HG03342 (cell line): ENCODE data around the gene CTCF.

ENCODE experiments used
- ATAC-seq: cut with Tn5 transposase; IDR thresholded peaks from one replicate; pipeline ENCODE4 v1.9.1; 2021; ENCODE audit warnings: mild to moderate bottlenecking, moderate library complexity; ENCODE audit not compliant: unreplicated experiment

The CTCF gene

DNA sequence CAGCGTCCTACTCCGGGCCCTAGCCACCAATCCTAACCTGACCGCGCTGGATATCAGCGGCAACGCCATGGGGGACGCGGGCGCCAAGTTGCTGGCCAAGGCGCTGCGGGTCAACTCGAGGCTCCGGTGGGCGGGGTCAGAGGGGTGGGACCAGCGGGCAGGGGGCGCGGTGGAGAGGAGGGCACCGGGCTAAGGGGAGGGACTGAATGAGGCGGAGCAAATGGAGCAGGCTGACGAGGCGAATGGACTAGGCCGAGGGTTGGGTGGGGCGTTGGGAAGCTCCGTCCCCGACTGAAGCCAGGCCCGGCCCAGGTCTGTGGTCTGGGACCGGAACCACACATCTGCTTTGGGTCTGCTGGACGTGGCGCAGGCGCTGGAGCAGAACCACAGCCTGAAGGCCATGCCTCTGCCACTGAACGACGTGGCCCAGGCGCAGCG, 87.2 kb downstream of the CTCF start:
- ATAC-seq = no peak

DNA sequence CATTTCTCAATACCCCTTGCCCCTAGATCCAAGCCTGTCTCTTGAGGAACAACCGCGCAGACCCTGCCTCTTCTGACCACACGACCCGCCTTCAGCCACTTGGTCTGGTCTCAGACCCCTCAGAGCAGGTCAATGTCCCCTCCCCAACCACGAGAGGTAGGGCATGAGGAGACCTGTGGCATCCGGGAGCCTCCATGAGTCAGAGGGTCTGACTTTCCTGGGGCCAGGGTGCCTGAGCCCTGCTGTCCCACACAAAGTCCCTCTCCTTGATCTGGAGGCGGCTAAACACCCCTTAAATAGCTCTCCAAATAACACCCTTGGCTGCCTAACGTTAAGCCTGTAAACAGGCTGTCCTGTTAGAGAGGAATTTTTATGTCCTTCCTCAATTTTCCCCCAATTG, 87.7 kb downstream of the CTCF start:
- no peak for ATAC-seq

DNA sequence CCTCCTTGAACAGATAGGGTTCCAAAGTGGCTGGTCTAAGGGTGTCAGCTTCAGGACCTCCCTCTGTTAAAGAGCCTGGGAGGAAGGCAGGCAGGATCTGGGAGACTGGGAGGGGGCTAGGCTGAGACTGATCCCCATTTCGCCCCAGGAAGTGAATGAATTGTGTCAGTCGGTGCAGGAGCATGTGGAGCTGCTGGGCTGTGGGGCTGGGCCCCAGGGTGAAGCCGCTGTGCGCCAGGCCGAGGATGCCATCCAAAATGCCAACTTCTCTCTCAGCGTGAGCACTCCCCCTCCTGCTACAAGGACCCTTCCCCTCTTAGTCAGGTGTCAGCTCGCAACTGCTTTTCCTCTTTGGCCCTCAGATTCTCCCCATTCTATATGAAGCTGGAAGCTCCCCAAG, 88.7 kb downstream of the CTCF start:
- ATAC-seq = no peak

DNA sequence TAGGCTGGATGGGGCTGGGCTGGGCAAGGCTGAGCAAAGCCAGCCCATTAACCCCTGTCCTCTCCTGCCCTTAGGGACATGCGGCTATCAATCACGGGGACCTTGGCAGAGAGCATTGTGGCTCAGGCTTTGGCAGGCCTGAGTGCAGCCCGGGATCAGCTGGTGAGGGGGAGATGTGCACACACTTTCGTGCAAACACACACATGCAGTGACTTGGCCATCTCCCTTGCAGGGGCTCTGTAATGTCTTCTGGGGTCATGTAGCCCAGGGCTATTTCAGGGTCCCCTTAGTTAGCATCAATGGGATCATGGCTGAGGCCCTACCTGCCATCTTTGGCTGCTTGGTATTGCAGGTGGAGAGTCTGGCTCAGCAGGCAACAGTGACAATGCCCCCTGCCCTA, 89.5 kb downstream of the CTCF start:
- no peak for ATAC-seq

DNA sequence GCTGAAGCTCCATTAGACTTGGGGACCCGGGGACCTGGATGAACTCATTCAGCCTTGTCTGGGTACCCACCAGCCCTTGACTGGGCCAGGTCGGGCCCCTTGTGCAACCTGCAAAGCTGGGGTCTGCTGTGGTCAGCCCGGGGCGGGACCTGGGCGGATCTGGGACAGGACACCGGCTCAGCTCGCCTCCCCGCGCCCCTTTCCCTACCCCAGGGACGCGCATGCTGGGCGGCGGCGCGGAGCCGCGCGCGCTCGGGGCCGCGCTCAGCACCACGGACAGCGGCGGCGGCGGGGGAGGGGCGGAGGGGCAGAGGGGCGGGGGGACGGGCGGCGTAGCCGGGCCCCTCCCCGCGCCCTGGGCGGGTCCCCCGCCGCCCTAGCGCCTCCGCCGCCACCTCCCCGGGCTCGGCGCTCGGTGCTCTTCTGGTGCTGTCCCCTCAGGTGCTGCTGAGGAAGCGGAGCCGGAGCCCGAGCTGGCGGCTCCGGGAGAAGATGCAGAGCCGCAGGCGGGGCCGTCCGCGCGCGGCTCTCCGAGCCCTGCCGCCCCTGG, 90.3 kb downstream of the CTCF start:
- no peak for ATAC-seq

DNA sequence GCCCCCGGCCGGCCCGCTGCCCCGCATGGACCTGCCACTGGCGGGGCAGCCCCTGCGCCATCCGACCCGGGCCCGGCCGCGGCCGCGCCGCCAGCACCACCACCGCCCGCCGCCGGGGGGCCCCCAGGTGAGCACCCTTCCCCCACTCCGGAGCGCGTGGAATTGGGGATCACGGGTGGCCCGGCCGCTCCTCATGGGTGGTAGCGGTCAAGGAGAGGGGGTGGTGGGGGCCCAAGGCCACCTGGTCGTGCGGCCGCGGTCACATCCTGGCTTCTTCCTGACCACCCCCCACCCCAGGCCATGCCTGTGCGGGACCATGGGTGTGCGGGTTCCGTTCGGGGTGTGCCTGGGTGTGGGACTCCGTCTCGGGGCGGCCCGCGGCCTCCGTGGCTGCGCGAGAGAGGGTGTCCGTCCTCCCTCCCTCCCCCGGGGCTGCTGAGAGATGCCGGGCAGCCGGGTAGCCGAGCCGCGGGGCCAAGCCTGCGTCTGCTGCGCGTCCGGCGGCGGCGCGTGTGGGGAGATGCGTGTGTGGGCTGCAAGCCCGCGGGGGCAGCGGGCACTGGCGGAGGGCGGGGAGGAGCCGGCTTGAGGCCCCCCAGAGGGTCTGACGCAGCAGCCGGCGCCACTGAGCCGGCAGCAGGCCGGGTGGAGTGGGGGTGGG, 90.9 kb downstream of the CTCF start:
- ATAC-seq = no peak

DNA sequence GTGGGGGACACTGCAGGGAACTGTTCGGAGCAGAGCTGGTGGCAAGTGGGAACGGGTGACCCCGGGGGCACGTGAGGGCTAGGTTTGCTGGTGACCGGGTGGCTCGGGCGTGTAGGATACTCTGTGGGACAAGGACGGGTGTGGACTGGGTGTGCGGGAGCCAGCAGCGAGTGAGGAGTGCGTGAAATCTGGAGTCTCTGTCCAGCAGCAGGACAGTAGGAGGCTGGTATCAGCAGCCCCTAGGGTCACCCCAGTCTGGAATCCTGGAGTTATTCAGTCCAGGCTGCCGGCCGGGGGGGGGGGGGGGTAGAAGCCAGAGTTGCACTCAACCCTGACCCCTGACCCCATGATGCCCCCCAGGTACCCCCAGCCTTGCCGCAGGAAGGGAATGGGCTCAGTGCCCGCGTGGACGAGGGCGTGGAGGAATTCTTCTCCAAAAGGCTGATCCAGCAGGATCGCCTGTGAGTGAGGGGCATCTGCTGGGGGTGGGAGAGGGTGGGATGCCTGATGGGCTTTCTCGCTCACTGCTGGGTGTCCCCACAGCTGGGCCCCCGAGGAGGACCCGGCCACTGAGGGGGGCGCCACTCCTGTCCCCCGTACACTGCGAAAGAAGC, 91.6 kb downstream of the CTCF start:
- no peak for ATAC-seq

DNA sequence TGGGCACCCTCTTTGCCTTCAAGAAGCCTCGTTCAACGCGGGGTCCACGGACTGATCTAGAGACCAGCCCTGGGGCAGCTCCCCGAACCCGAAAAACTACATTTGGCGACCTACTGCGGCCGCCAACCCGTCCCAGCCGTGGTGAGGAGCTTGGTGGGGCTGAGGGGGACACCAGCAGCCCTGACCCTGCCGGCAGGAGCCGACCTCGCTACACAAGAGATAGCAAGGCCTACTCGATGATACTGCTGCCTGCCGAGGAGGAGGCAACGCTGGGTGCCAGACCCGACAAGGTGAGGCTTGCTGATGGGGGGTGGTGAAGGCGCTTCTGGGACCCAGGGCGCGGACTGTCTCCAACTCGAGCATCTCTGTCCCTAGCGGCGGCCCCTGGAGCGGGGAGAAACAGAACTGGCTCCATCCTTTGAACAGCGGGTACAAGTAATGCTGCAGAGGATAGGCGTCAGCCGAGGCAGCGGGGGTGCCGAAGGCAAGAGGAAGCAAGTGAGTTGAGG, 92.1 kb downstream of the CTCF start:
- no peak for ATAC-seq

DNA sequence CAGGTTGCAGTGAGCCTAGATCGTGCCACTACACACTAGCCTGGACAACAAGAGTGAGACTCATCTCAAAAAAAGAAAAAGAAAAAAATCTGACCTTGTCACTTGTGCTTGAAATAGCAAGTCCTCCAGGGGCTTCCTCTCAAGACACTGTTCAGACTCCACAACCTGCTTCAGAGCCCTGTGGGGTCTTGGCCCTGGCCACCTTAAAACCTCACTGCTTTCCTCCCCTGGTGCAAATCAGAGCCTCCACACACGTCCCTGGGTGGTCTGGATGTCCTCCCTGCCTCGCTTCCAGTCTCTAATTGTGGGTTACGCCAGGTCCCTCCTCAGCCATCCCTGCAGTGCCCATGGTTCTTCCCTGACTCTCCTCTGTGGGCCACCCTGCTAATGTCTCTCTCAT, 93.0 kb downstream of the CTCF start:
- ATAC-seq = no peak

DNA sequence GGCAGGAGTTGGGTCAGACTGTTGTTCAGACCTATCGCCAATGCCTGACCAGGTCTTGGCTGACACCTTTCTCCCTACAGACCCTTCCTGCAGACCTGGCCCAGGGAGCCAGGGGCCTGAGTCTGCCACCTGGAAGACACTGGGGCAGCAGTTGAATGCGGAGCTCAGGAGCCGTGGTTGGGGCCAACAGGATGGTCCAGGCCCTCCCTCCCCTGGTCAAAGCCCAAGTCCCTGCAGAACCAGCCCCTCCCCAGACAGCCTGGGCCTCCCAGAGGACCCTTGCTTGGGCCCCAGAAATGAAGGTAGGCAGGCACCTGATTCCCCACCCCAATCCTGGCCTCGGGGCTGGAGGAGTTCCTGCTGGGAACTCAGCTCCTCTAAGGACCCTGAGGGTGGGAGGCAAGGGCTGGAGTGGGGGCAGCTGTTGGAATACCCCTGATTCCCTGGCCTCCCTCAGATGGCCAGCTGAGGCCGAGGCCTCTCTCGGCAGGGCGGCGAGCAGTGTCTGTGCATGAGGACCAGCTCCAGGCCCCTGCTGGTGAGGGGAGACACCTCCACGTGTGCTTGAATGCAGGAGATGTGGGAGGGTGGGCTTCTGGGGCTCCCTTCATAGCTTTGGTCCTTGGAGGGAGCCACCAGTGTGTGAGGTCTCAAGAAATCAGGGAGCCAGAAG, 94.2 kb downstream of the CTCF start:
- ATAC-seq = no peak

DNA sequence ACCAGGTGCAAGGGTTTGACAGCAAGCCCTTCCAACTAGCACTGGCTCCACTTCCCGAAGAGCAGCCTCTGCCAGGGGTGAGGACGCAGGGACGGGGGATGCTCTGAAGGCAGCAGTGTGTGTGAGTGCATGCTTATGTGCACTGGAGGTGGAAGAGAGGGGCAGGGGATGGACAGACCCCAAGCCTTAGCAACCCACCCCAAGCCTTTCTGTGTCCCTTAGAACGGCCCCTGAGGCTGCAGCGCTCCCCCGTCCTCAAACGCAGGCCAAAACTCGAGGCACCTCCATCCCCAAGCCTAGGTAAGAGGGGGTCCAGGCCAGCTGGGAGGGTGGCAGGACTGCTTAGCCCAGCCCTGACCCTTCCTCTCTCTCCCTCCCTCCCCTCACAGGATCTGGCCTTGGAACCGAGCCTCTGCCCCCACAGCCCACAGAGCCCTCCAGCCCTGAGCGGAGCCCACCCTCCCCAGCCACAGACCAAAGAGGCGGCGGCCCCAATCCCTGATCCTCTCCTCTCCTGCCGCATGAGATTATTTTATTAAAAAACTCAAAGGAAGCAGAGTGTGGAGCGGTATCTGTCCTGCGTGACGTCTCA, 94.8 kb downstream of the CTCF start:
- no peak for ATAC-seq

DNA sequence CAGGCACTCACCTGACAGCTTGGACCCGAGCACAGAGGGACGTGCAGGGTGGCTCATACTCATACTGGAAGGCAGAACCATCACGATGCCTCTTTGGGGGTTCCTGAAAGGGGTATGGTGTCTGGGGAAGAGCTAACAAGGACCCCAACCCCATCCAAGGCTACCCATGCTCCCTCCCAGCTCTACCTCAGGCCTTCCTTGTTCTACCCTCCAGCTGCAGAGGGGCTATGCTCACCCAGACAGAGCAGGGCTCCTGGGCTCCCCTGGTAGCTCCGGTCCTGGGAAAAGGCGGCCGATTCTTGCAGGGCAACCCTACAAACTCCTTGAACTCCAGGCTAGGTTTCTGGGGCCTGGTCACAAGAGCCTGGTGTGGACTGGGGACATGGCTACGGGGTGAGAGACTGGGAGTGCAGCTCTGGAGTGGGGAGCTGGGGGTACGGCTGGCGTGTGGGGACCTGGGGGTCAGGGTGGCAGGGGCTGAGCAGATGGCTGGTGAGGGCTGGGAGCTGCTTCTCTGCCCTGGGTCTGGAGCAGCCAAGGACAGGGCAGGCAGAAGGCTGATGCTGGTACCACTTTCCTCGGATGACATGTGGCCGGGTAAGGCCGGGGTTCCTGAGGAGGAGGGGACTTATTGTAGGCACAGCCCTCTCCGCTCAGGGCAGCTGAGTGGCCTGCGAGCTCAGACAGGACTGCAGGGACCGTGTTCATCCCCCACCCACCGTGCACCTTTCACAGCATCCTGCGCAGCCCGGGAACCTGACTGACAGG, 95.6 kb downstream of the CTCF start:
- ATAC-seq = no peak

DNA sequence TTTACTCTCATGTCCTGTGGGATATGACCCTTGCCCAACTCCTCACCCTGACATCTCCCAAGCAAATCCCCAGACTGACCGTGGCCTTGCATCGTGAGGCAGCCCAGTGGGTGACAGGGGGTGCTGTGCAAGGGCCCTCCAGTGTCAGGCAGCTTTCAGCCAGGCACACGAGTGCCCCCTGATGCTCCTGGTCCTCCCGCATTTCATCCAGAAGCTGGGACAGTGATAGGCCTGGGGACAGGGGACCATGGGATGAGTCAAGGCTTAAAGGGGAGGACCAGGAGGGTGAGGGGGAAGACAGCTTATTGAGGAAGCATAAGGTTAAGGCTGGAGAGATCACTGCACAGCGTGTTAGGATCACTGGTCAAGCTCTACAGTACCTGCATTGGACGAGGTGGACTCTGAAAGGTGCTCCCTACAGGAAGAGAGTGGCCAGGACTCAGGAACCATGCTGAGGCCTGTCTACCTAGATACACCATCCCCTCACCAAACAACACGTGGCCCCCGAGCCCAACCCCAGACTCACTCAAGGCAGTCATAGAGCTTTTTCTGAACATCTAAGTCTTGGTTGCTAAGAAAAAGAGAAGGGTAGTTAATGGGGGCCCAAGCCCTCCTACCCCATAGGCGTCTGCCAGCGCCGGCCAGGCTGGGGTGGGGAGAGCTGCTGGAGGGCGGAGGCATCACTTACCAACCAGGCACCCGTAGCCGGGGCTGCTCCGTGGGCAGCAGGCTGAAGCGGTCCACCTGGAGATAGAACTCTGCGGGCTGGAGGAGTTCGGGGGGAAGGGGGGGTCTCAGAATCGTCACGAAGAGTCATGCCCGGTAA, 96.7 kb downstream of the CTCF start:
- no peak for ATAC-seq

DNA sequence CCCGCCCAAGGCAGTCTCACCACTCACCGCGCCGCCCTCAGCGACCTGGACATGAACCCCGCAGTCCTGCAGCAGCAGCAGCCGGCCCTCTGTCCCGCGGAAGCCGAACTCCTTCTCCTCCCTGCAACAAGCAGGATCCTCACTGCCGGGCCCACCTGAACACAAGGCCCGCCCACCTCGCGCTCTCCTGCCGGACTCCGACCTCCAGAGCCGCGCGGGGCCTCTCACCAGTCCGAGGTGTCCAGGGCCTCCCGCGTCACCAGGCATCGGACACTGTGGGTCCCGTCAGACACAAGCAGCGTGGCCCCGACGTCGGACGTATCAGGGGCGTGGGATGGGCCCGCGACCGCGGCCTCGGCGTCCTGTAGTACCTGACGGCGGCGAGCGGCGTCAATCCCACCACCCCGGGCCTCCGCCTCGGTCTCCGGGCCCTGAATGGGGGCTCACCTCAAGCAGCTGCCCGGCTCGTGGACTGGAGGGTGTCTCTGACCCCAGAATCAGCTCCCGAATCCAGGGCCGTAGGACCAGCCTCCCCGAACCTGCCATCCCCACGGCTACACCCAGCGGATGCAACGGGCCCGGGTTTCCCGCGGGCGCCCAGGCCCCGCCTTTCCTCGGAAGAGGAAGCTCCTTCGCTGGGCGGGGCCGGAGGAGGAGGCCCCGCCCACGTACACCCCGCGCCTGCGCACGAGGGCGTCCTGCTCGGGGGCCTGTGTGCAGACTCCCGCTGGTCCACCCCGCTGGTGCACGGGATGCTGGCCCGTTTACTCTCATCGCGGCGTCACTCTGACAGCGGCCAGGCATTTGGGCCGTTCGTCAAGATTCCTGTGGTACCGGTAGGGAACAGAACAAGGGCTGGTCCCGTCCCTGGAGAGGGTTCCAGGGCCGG, 97.6 kb downstream of the CTCF start, which contains the start of gene ACD:
Gene ACD (minus strand): TSS at position 586 of the 889 bp plus-strand sequence. CDS start 40 bp downstream, at position 546.
- ATAC-seq = peak; percentile 44

DNA sequence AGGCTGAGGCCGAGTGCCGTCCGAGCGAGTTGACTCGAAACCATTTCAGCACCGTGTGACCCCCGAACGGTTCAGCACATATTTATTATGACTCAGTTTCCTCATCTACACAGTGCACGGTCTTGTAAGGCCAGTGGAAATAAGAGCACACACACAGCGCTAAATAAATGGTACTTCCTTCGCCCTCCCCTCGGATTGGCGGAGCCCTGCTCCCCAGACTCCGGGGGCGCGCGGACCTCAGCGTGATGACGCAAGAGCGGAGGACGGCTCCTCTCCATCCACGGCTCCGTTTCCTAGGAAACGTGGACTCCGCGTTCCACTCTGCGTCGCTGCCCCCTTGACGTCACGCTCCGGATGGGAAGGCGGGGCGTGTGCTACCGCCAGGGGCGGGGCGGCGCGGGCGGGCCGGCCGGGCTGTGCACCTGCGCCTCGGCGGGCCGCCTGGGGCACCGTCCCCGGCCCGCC, 98.3 kb downstream of the CTCF start, which contains the start of gene PARD6A:
Gene PARD6A (plus strand): TSS at position 397 of the 465 bp plus-strand sequence. CDS start 79 bp downstream, outside the sequence.
- ATAC-seq = peak; percentile 72

DNA sequence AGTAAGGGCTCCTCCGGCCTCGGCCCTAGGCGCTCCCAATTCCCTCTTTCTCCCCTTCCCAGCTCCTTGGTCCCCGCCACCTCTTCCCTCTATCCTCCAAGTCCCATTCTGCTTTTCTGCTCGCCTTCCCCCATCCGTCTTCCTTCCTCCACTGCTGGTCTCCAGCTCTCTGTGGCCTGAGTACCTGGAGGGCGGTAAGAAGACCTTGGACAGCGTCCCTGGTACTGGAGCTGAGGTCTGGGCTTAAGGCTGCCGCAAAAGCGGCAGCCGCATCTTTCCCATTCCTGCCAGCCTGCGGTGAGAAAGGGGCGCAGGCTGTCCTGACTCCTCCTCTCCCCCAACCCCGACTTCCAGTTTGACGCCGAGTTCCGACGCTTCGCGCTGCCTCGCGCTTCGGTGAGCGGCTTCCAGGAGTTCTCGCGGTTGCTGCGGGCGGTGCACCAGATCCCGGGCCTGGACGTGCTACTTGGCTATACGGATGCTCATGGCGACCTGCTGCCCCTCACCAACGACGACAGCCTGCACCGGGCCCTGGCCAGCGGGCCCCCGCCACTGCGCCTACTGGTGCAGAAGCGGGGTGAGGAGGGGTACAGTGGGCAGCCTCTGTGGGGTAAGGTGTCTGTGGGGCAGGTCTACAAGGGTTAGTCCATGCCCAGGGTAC, 98.9 kb downstream of the CTCF start:
- ATAC-seq = no peak

DNA sequence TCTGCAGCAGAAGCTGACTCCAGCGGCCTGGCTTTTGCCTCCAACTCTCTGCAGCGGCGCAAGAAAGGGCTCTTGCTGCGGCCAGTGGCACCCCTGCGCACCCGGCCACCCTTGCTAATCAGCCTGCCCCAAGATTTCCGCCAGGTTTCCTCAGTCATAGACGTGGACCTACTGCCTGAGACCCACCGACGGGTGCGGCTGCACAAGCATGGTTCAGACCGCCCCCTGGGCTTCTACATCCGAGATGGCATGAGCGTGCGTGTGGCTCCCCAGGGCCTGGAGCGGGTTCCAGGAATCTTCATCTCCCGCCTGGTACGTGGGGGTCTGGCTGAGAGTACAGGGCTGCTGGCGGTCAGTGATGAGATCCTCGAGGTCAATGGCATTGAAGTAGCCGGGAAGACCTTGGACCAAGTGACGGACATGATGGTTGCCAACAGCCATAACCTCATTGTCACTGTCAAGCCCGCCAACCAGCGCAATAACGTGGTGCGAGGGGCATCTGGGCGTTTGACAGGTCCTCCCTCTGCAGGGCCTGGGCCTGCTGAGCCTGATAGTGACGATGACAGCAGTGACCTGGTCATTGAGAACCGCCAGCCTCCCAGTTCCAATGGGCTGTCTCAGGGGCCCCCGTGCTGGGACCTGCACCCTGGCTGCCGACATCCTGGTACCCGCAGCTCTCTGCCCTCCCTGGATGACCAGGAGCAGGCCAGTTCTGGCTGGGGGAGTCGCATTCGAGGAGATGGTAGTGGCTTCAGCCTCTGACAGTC, 99.7 kb downstream of the CTCF start:
- no peak for ATAC-seq
